Lung microvascular endothelial cell (primary cell): ENCODE data around the gene PRMT1. TPM values are rescaled to one million over a fixed set of nuclear protein-coding genes. Genes with fewer than 3 reads are reported as not detected.
A peak's percentile ranks its signal among the peaks of the same experiment; 100 is the strongest.
"Not testable (repeated sequence)": the region's sequence is repeated elsewhere in the genome, so short reads cannot be mapped to it uniquely, and the experiment has no call there.

Experiments
- DNase-seq, 2 donors: peaks; one replicate each; pipeline versions ENCODE4 v3.0.0 to v3.0.0-alpha.2; 2010; ENCODE audit warnings: low read depth in 2 of 2
- total RNA-seq: library from RNA; depleted of rRNA; stranded (reverse); fragments of >200 nt; gene quantifications from 2 replicates; pipeline ENCODE4 v1.2.1, GENCODE V29; 2014

PRMT1 gene
- total RNA-seq: 257 and 308 TPM in 2 replicates

DNA sequence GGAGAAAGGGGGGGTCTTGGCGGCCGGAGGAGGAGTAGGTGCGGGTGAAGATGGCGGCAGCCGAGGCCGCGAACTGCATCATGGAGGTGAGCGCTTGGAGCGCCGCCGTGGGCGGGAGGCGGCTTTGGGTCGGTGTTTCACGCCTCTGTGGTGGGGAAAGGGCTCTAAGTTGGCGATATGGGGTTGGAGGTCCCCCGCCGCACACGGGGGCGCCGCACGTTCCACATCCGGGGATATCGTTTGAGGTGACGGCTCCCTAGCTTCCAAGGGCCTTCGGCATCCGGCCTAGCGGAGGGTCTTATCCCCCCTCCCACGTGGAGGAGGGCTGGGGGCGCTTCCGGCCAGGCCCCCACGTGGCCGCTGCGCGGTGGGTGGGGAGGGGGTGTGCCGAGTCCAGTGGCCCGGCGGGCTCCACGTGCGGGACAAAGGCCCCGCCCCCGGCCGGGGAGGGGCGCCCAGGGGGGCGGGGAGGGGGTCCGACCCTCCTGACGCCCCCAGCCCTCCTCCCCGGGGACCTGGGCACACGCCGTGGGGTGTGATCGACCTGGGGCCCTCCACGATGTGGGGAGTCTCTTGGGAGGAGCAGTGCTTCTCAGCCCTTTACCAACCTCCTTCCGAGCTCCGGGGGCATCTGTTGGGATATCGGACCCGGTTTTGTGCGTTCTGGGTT, at the start of gene PRMT1:
PRMT1 (plus strand) TSS at position 41 of the 670 bp plus-strand sequence; CDS start at position 51, 10 bp downstream.
- peak; percentile 35 to 67 for DNase-seq

DNA sequence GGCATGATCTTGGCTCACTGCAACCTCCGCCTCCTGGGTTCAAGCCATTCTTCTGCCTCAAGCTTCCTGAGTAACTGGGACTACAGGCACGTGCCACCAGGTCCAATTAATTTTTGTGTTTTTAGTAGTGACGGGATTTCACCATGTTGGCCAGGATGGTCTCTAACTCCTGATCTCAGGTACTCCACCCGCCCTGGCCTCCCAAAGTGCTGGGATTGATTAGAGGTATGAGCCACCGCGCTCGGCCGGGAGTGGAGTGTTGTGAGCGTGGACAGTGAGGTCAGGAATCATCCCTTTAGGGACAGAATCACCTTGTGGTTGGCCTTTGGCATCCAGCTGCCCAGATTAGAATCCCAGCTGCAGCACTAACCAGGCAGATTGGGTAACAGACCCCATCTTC, 47.4 kb upstream of the PRMT1 start:
- DNase-seq: no peak

DNA sequence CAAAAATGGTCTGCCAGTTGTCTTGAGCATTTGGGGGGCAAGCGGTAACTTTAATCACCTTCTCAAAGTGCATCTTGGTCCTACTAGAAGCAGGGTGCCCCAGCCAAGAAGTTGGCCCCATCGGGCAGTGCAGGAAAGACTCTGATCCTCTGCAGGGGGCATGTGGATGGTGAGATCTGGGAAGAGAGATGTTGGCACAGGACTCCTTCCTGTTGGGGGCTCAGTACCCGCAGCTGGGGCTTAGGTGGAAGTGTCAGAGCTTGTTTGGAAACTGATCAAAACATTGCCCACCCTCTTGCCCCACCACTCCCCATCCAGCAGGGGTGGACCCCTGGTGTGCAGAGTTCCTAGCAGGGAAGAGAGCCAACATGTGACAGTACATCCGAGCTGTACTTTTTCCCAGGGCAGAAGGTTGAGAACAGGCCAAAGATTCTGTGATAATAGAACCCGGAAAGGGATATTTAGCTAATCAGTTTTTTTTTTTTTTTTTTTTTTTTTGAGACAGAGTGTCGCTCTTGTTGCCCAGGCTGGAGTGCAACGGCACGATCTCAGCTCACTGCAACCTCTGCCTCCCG, 46.0 kb upstream of the PRMT1 start:
- DNase-seq: peak; percentile 24 to 65

DNA sequence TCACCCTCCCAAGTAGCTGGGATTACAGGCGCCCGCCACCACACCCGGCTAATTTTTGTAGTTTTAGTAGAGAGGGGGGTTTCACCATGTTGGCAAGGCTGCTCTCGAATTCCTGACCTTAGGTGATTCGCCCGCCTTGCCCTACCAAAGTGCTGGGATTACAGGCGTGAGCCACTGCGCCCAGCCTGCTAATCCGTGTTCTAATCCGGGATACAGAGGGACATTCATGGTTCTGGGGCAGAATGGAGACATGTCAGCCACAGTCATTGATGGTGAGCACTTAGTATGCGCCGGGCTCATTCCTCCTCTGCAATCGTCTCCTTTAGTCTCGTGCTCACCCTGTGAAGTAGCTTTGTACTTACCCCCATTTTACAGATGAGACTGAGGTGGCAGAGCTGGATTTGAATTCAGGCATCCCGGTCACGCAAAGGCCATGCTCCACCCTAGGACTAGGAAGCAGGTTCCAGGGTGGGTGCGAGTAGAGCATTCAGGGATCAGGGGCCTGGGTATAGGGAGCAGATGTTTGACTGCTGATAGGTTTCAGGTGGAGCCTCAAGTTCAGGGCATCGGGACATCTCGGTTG, 45.4 kb upstream of the PRMT1 start:
- DNase-seq: no peak

DNA sequence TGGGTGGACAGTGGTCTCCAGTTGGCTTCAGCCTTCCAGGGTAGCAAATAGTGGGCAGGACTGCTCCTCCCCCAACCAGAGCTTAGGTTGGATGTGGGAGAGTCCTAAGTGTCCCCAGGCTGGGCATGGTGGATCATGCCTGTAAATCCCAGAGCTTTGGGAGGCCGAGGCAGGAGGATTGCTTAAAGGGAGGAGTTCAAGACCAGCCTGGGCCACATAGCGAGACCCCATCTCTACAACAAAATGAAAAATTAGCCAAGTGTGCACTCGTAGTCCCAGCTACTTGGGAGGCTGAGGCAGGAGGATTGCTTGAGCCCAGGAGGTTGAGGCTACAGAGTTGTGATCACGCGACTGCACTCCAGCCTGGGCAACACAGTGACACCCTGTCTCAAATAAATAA, 44.5 kb upstream of the PRMT1 start:
- DNase-seq: no peak

DNA sequence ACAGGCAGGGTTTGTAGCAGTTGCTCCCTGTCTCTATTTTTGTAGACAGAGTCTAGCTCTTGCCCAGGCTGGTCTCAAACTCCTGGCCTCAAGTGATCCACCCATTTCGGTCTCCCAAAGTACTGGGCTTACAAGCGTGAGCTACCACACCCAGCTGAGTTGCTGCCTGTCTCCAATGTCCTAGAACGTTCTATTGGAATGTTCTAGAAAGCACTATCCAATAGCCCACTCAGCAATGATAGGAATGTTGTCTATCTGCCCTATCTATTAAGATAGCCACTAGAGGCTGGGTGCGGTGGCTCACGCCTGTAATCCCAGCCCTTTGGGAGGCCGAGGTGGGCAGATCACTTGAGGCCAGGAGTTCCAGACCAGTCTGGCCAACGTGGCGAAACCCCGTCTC, 43.8 kb upstream of the PRMT1 start:
- DNase-seq: not testable (repeated sequence)

DNA sequence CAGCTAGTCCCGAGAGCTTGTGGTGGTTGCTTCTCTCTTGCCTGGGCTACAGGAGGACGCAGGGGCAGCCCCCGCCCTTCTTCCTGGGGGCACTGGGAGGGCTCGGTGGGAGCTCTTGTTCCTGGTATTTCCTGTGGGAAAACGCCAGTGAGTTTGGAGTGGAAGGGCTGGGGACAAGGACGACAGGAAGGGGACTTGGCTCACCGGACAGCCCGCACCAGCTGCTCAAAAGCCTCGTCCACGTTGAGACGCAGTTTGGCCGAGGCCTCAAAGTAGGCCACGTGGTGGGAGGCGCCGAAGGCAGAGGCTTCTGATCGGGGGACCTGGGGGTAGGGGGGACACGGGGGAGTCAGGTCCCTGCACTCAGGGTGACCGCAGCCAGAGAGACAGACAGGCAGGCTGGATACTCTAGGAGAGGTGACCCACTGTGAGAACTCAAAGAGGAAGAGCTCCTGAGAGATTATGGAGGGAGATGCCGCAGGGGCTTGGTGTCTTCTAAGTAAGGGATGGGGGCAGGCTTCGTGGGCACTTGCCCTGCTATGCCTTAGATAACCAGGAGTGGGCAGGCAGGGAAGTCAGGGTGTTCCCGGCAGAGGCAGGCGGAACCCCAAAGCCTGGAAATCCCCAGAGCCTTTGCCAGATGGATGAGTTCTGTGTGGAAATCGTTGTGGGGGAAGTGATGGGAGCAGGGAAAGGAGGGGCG, 41.4 kb upstream of the PRMT1 start:
- DNase-seq: peak; percentile 32 to 60

DNA sequence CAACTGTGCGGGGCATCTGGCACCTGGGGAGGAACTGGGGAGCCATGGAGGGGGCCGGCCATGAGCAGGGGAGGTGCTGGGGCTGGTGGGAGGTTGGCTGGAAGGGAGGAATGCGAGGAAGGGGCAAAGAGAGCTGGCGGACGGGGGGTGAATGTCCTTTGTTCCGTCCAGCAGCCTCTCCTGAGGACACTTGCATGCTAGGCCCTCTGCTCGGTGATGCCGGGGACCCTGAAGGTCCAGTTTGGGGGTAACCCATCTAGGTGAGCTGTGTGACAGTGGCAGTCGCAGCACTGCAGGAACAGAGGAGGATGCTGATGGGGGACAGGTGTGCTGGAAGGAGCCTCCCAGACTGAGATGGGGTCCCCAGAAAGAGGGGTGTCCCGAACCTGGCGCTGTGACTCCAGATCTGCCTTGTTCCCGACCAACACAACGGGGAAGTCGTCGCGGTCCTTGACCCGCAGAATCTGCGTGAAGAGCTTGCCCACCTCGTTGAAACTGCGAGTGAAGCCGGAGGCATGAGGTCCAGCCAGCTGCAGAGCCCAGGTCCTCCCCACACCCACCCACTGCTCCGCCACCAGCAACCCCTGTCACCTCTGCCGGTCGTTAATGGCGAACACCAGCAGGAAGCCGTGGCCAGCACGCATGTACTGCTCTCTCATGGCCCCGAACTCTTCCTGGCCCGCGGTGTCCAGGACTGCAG, 40.7 kb upstream of the PRMT1 start:
- DNase-seq: no peak

DNA sequence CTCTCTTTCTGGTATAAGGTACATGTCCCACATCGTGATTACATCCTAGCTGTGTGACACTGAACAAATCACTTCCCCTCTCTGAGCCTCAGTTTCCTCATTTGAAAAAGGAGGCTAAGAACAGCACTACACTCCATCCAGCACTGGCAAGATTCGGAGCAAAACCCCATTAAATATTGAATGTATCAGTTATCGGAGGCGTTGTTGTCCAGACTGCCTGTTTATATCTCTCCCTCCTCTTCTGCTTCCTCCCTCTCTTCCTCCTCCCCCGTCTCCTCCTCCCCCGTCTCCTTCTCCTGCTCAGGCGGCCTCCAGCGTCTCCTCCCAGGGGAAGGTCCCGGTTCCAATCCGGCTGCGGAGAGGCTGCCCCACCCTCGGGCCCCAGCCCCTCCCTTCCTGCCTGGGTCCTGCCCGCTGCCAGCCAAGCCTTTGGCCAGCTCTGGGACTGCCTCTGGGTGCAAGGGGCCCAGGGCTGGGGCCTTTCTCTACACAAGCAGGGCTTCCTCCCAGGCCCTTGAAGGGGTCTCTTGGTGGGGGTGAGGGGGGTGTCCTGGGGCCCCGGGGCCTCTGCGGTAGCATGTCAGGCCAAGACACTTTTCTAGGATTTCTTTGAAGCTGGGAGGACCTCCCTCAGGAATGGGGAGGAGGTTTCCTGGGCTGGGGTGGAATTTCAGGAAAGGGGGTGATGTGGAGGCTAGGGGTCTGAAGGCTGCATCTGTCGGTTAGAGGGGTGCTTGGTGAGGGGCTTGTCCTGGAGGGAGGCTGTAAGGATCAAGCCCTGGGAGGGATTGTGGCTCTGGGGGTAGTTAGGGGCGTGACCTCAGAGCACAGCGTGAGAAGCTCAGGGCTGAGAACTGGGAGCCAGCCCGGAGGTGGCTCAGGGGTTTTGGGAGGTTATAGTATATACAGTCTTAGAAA, 39.0 kb upstream of the PRMT1 start:
- DNase-seq: peak in 1 of 2 donors; percentile 65

DNA sequence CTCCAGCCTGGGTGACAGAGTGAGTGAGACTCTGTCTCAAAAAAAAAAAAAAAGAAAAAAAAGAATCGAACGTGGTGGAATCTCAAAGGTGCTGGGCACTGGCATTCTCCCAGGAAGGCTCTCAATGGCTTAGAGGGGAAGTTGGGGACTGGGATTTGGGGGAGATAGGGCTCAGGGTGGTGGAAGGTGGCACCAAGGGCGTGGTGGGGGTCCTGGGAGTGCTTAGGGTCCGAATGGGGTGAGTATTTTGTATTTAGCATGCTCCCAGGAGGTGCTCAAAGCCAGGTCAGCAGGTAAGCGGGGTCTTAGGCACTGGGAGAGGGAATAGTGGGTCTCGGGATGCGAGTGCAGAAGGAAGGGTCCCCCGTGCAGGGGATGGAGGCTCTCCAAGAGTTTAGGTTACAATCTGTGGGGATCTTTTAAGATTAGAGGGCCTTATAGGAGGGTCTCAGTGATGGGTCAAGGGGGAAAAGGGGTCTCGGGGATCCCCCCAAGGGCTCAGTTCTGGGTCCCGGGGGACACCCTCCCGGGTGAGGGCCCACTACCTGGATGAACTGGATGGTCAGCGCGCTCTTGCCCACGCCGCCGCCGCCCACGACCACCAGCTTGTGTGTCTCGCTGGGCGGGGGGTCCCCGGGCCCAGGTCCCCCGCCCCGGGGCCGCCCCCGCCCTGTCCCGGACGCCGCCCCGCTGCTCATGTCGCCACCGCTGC, 37.5 kb upstream of the PRMT1 start:
- no peak for DNase-seq

DNA sequence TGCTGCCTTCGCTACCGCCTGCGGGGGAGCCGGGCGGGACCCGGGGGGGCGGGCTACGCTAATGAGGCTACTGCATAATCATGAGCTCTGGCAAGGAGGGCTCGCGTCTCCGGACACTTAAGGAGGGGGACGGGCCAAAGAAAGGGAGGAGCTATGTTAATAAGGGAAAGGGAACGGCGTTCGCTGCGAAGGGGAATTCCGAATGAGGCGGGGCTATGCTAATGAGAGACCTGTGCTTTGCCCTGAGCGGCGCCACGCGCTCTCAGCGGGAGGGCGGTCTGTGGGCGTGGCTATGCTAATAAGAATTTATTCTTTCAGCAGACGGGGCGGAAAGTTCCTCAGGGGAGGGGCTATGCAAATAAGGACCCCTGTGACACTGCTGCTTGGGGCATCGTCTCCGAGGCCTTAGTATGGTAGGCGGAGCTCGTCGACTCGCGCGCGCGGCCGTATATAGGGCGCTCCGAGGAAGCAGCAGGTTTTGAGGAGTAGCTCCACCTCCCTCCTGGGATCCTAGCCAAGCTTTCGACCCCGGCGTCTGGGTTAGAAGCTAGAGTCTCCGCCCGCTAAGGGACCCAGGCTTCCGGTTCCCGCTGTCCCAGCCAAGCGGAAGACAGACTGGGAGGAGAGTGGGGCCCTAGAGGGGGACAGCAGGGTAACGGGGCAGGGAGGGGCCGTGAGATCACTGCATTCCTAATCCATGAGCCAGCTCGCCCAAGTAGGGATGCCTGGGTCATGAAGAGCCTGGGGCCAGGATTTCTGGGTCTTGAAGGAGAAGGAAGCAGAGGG, 36.8 kb upstream of the PRMT1 start, which contains the start of gene RRAS:
RRAS (minus strand) TSS at position 31 of the 786 bp plus-strand sequence. CDS start 45 bp downstream, outside the sequence.
- DNase-seq: peak; percentile 99 to 100

DNA sequence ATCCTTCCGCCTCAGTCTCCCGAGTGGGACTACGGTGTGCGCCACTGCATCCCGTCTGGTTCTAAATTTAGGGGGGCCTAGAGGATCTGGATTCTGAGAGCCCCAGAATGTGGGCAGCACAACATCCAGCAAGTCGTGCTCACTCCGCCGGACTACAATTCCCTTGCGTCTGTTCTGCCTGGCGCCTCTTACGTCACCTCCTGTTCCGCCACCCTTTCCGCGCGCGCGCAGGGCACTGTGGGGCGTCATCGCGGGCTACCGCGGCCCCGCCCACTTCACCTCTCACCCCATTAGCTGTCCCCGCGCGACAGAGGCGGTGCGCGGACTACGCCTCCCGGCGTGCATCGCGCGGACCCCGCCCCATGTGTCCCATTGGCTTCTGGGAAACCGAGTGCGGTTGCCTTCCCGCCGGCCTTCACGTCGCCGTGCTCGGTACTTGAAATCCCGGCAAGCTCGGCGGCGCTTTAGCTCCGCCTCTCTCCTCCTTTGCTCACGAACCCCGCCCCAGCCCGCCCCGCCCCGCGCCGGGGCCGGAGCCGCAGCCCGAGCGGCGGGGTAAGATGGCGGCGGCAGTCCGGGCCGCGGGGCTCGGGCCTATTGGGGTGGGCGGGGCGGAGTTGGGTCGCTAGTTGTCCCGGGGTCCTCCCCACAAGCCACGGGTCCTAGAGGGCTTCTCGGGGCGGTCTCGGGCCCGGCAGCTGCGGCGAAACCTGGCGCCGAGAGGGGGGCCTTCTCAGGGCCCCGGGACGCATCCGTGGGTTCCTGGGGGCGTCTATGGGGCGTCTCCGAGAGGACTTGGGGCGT, 35.2 kb upstream of the PRMT1 start, which contains the start of gene SCAF1:
SCAF1 (plus strand) TSS at position 522 of the 804 bp plus-strand sequence. CDS start 2,818 bp downstream, outside the sequence.
- peak; percentile 100 for DNase-seq

DNA sequence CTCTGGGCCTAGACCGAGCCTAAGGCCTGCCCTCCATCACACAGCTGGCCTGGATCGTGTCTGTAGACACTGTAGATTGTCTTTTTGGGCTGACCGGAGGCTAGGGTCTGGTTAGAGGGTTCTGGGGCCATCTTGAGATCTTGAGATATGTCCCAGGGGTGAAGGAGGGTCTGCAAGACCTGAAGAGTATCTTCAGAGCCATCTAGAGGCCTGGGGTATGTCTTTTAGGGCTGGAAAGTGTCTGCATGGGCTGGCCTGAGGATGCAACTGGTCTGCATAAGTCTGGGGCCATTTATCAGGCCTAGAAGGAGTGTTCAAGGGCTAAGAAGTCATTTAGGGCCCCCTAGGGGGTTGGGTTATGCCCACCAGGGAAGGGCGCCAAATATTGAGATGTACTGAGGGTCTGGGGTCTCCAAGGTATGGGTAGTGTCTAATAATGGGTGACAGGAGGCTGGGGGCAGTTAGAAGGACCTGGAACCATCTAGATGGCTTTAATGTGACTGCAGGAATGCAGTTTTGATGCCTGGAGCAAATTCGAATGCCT, 34.5 kb upstream of the PRMT1 start:
- peak in 1 of 2 donors; percentile 24 for DNase-seq

DNA sequence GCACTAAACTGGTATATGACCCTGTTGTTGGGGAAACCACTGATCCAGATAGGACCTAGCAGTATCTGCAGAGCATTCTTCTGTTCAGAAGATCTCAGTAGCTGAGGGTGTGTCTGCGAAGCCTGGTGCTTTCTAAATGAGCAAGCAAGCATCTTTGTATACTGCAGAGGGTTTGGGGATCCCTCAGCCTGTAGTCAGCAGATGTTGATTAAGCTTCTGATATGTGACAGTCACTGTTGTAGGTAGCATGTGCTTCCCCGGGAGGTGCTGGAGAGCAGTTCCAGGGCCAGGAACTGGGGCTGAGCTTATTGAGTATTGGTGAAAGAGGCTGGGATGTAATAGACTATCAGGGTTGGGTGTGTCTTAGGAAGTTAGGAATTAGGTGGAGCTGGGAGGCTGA, 33.6 kb upstream of the PRMT1 start:
- no peak for DNase-seq

DNA sequence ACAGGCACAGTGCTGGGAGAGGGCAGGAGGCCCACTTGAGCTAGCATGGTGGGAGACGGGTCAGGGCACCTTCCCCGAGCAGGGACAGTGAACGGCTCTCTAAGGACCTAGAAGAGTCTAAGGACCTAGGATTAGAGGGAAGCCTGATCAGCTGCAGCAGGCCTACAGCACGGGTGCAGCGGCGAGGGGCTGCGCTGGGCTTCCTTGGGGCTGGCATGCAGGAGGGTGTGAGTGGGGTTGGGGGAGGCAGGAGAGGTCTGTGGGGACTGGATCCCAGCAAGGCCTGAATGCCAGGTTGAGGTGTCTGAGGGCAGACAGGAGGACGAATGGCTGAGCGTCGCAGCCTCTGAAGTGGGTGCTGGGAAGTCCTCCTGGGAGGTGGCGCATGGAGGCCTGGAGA, 31.5 kb upstream of the PRMT1 start:
- no peak for DNase-seq

DNA sequence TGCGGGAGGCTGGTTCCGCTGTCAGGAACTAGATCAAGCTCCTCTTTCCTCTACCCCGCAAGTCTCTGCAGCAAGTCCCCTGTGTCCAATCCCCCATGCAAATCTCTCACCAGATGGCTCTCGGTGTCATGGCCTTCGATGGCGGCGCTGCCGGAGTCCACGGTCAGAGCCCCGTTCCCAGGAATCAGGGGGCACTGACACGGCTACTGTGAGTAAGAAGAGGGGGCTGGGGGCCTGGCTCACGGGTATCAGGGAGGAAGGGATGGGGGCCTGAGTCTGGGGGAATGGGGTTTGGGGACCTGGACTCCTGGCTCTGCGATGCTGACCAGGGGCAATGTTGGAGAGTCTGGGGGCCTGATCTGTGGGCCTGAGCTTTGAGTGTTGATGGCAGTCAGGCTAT, 31.1 kb upstream of the PRMT1 start:
- no peak for DNase-seq

DNA sequence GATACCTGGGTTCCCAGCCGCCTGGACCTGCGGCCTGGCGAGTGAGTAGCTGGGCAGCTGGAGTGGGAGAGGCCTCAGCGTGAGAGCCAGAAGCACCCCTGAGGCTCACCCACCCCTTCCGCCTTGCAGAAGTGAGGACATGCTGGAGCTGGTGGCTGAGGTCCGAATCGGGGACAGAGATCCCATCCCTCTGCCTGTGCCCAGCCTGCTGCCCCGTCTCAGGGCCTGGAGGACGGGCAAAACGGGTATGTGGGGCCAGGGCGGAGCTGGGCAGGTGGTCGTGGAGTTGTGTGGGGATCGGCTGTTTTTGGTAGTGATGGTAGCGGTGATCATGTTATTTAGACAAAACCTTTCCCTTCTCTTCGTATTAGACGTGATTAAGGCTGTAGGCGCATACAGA, 30.5 kb upstream of the PRMT1 start:
- DNase-seq: no peak
